ENCODE data around the gene NENF.
A peak's percentile ranks its signal among the peaks of the same experiment; 100 is the strongest.
"Not testable (repeated sequence)": the region's sequence is repeated elsewhere in the genome, so short reads cannot be mapped to it uniquely, and the experiment has no call there.

Gene NENF

DNA sequence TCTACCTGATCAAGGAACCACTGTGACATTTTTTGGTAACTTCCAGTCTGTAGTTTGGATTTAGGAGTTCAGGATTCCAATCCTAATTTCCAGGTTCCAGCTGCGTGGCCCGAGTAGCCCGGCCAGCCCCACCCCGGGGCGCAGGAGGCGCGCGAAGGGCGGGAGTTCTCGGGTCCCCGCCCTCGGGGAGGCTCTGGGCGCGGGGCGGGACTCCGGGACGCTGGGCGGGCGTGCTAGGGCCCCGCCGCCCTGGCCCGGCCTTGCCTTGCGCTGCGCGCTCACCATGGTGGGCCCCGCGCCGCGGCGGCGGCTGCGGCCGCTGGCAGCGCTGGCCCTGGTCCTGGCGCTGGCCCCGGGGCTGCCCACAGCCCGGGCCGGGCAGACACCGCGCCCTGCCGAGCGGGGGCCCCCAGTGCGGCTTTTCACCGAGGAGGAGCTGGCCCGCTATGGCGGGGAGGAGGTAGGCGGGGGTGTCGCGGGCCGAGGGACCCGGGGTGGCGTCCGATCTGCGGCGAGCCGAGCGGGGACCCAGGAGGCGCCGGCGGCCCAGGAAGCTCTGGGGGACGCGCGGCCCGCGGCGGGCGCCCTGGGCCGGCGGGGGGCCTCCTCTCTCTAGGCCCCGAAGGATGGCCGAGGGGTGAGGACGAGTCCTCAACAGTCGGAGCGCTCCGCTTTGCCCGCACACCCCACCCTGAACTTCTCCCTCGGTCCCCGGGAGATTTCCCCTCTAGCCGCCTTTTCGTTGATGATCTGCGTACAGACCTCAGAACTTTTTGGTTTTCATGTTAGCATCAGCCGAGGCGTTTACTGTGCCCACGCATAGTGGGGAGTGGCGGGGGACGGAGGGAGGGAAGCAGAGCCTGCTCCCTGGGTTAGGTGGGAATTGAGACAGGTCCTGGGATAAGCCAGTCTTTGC, at the start of gene NENF:
NENF (plus strand) TSS at position 260 of the 916 bp plus-strand sequence; CDS start at position 284, 24 bp downstream.
- DNase-seq: peak; percentile 82

DNA sequence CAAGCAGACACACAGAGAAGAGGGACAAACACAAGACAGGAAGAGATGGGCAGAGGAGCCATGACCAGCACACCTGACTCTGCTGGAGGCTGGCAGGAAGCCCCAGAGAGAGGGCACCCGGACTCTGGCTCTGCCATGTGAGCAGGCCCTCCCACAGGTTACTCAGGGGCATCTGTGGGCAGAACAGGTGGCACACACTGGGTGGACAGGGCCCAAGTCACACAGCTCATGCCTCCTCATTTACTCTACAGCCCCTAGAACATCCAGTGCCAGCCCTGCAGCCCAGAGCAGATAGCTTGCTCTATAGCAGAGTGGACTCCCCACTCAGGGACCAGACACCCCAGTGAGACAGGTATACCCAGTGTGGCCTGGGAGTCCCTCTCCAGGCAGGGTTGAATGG, 46.7 kb upstream of the NENF start:
- no peak for DNase-seq

DNA sequence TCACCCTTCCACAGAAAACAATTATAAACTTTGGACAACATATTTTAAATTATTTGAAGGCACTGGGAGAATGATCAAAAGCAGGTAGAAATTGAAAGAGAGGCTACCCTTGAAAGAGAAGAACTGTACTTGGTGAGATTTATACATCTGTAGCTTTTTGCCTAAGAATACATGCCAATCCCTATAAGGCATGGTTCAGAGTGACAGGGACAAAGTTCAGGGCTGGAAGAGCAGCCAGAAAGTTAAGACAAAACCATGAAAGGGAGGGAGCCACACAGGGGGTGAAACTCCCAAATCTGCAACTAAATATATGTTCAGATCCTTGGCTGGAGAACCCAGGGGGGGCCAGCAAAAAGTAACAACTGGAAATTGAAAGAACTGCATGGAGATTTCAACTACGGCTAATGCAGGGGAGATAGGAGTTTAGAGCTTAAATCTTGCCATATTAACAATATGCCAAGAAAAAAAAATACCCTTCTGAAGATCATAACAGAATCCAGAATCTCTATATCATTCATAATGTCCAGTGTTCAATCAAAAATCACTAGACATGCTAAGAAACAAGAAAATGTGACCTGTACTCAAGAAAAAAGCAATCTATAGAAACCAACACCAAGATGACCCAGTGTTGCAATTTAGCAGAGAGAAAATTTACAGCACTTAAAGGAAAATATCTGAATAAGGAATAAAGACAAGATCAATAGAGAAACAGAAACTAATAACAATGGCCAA, 43.6 kb upstream of the NENF start:
- no peak for DNase-seq

GRCh38 chr1:212395678-212396437, 36.9 kb upstream of the NENF start:
- DNase-seq: not testable (repeated sequence)

DNA sequence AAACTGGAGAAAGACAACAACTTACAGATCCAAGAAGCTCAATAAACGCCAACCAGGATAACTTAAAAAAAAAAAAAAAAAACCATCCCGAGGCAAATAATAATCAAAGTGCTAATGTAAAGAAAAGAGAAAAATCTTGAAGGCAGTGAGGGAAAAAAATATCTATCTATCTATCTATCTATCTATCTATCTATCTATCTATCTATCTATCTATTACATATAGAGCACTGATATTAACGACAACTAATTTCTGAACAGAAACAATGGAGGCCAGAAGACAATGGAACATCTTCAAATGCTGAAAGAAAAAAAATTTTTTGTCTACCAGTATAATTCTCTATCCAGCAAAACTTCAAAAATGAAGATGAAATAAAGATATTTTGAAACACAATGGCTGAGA, 36.1 kb upstream of the NENF start:
- no peak for DNase-seq

GRCh38 chr1:212397171-212397570, 35.5 kb upstream of the NENF start:
- no peak for DNase-seq

- DNase-seq: no peak
These were observed 31.7 kb upstream of the NENF start for GRCh38 chr1:212401042-212401441.

DNA sequence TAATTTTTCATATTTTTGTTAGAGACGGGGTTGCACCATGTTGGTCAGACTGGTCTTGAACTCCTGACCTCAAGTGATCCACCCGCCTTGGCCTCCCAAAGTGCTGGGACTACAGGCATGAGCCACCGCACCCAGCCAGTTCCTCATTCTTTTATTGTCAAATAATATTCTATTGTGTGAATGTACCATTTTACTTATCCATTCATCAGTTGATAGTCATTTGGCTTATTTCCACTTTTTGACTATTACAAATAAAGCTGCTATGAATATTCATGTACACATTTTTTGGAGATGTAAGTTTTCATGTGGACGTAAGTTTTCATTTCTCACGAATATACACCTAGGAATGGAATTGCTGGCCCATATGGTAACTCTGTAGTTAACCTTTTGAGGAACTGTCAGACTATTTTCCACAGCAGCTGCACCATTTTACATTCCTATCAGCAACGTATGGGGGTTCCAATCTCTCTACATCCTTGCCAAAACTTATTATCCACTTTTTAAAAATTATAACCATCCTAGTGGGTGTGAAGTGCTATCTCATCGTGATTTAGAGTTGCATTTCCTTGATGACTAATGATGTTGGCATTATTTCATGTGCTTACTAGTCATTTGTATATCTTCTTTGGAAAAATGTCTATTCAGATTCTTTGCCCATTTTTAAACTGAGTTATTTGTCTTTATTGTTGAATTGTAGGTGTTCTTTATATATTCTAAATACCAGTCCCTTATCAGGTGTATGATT, 30.7 kb upstream of the NENF start:
- DNase-seq: no peak

- DNase-seq: no peak
These were observed 29.9 kb upstream of the NENF start for GRCh38 chr1:212402666-212403321.

- no peak for DNase-seq
These were observed 22.4 kb upstream of the NENF start for GRCh38 chr1:212410231-212410820.

DNA sequence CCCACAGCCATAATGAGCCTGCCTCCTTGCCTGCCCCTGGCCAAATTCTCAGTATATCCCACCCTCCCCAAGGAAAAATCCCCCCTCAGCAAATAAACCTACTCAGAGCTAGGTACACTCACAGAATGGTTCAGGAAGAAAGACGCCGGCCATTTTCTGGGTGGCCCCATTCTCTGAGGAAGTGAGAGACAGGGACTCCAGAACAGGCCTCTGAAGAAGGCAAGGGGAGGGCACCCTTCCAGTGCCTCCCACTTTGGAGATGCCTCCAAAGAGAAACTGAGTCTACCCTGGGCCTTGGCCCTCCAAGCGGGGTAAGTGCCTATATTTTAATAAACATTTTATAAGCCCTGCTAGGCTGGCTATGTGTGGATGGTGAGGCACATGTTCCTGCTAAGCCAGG, 20.3 kb upstream of the NENF start:
- no peak for DNase-seq

DNA sequence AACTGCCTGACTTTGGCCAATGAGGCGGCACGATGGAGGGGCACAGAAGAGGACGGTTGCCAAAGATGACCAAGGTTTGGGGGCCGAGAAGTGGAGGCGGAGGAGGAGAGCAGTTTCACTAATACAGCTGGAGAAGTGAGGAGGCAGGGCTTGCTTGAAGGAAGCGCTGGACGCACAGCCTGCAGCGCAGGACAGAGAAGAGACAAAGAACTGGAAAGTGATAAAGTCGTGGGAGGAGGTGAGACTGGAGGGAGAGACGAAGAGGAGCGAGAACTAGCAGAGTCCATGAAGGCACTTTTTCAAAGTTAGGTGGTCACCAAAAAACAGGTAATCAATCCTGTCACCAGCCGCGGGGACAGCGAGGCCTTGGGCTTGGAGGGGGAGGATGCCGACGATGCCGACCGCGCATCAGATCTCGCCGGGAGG, 18.8 kb upstream of the NENF start:
- DNase-seq: no peak

- peak; percentile 91 for DNase-seq
These were observed 18.2 kb upstream of the NENF start, which contains the start of gene PACC1 for GRCh38 chr1:212414328-212415106. PACC1 (minus strand) TSS chr1:212414886; CDS start chr1:212414757, 129 bp downstream.

DNA sequence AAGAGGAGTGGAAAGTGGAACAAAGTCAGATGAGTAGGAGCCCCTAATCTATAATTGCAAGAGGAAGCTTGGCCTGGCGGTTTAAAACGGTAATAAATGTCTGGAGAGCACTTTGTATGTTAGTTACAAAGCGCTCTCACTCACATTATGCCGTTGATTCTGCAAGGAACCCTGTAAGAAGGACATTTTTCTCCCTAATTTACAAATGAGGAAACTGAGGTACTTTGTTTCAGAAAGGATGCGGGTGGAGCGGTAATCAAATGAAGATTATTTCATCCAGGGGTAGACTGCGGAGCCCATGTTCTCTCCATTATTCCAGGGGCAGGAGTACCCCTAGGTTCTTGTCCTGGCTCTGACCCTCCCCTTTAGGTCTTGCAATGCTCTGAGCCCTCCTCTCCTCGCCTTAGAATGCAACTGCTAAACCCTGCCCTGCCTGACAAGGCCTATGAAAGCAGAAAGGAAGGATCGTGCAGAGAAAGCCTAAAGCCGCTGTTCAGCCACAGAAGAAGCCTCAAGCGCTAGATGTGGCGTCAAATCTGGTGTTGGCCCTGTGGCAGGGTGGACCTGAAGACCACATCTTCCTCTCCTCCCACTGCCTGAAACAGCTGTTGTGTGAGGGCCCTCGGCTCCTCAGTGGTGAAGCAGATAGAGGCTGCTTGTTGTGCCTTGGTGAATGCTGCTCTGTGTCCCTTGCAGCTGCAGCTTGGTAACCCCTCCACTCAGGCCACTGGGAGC, 17.4 kb upstream of the NENF start:
- no peak for DNase-seq

GRCh38 chr1:212421165-212421564, 11.6 kb upstream of the NENF start:
- no peak for DNase-seq

DNA sequence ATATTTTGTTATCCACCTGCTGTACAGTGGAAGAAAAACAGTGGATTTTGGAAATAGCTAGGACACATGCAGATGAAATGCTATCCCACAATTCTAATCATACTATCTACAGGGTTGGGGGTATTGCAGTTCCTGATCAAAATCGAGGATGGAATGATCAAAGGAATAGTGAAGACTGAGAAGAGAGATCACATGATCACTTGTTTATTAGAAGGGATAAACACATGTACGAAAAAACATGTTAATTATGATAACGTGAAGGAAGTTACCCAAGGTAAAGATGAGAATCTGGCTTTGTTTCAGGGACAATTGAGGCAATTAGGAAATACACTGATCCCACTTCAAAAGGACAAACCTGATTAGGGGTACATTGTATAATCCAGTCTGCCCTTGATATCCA, 8.8 kb upstream of the NENF start:
- no peak for DNase-seq

- DNase-seq: no peak
These were observed 4.2 kb upstream of the NENF start for GRCh38 chr1:212428496-212428895.

DNA sequence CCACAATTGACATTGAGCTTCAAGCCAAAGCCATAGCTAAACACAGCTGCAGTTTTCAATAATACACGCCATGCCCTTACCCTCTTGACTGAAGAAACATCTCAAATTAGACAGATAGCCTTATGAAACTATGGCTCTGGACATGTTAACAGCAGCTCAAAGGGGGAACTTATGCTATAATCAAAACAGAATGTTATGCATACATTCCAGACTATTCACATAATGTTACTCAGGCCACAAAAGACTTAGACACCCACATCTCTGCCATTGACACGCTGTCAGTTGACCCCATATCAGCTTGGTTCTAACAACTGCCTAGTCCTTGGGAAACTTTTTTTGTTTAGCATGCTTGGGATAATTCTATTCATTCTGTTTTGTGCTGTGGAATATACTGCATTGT, 2.3 kb upstream of the NENF start:
- no peak for DNase-seq

DNA sequence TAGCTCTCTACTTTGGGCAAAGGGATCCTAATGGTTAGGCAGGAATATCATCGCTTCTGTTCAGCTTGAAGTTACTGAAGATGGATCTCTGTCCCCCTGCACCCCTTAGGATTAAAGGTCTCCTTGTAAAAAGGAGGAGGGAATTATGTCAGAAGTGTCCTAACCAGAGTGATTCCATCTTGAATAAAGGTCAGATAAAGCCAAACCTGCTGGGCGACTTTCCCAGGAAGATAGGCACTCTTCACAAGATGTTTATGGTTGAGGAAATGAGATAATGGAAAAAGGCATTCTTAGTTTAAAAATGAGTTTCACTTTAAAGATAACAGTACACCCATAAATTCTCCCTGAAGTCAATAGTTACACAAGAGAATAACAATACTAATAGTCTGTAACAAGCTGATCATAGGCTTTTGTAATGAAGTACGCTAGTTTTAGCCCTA, 1.7 kb upstream of the NENF start:
- no peak for DNase-seq

GRCh38 chr1:212431644-212432043, 1.1 kb upstream of the NENF start:
- DNase-seq: no peak
